Gastroesophageal sphincter (tissue), 3 donors: Measurements from ENCODE around the gene KLHL29.

ENCODE experiments used
- CTCF ChIP-seq, 4 experiments: fragments of 200-600 bp in 2 of 4; fragments of 450-650 bp in 2 of 4; sonication (generic) in 1 of 4; IDR thresholded peaks; one replicate each; pipeline ENCODE4 v1.5.1; 2017 to 2019; ENCODE audit warnings: antibody characterized with exemption in 4 of 4, mild to moderate bottlenecking in 2 of 4, moderate library complexity in 2 of 4
- POLR2A ChIP-seq, 2 donors: fragments of 450-650 bp; IDR thresholded peaks; one replicate each; pipeline ENCODE4 v1.6.1; 2017; ENCODE audit warnings: antibody characterized with exemption in 2 of 2, mild to moderate bottlenecking in 2 of 2, moderate library complexity in 1 of 2

- TF ChIP-seq POLR2A (IDR thresholded peaks at IDR 0.05) (no peak), CTCF (IDR thresholded peaks at IDR 0.05) (no peak)
Measured at GRCh38 chr2:23541503-23542229, 156.7 kb downstream of the KLHL29 start.
